Endothelial cell of umbilical vein (primary cell): ENCODE data around the gene PXN. TPM values are rescaled to one million over a fixed set of nuclear protein-coding genes. Genes with fewer than 3 reads are reported as not detected.

Experiments used
- BruUV-seq: library from RNA; stranded (reverse); fragments of 400-500 nt; replicated peaks from 2 replicates; lab custom pipeline; 2021; lab: Mats Ljungman, UMichigan
- CTCF ChIA-PET: fragments of 300-600, 350-600 bp; sonication (Branson Sonifier 250); formaldehyde crosslinking; loops from one replicate; lab custom pipeline; 2021; ENCODE audit warnings: antibody characterized with exemption, inconsistent platforms; lab: Charles Lee
- POLR2A ChIA-PET: fragments of 300-600, 350-600 bp; sonication (Branson Sonifier 250); formaldehyde crosslinking; loops from one replicate; lab custom pipeline; 2021; ENCODE audit warnings: antibody characterized with exemption, inconsistent platforms; lab: Charles Lee
- DNase-seq: peaks from one replicate; pipeline ENCODE4 v3.0.0-alpha.2; 2011; ENCODE audit warnings: low read depth, low spot score
- FAIRE-seq: peaks from 2 replicates; lab custom pipeline; 2011; peaks lifted over from hg19 to GRCh38; lab: Jason Lieb, UNC
- H2AFZ ChIP-seq: 2 replicates; pipeline ENCODE4 v1.6.0; 2012; ENCODE audit warnings: low read depth, low read length, control low read depth, inconsistent platforms
- H3K27ac ChIP-seq: 2 replicates; pipeline ENCODE4 v1.5.1; 2011; ENCODE audit warnings: low read depth, mild to moderate bottlenecking, control low read depth, low read length, moderate library complexity; ENCODE audit not compliant: insufficient read depth
- H3K27me3 ChIP-seq, 2 experiments: 2 replicates each; pipeline versions ENCODE4 v1.6.0 to v1.6.1; 2011; ENCODE audit warnings: low read length in 2 of 2, mixed read lengths in 1 of 2; ENCODE audit not compliant: control insufficient read depth in 2 of 2, insufficient read depth in 2 of 2
- H3K36me3 ChIP-seq, 2 experiments: 2 replicates in 1 of 2; 3 replicates in 1 of 2; pipeline ENCODE4 v1.5.1; 2011; ENCODE audit warnings: low read length in 2 of 2, mild to moderate bottlenecking in 1 of 2, moderate library complexity in 1 of 2; ENCODE audit not compliant: control insufficient read depth in 2 of 2, insufficient read depth in 2 of 2; ENCODE audit errors: extremely low read depth in 1 of 2
- H3K4me1 ChIP-seq: 3 replicates; pipeline ENCODE4 v1.5.1; 2011; ENCODE audit warnings: mild to moderate bottlenecking, low read length; ENCODE audit not compliant: control insufficient read depth, insufficient read depth; ENCODE audit errors: extremely low read depth
- H3K4me2 ChIP-seq: 2 replicates; pipeline ENCODE4 v1.6.1; 2011; ENCODE audit warnings: low read length, control low read depth, mixed read lengths; ENCODE audit not compliant: insufficient read depth
- H3K4me3 ChIP-seq, 3 experiments: fragments of 200-600 bp in 1 of 3; sonication (generic), shearing (Covaris generic) in 1 of 3; replicated peaks in 1 of 3; 2 replicates each; pipeline ENCODE4 v1.5.1; 2011 to 2016; ENCODE audit warnings: control low read depth in 3 of 3, low read length in 3 of 3, mild to moderate bottlenecking in 2 of 3, inconsistent platforms in 1 of 3, low read depth in 1 of 3, moderate library complexity in 1 of 3; ENCODE audit not compliant: insufficient read depth in 1 of 3
- H3K79me2 ChIP-seq: 2 replicates; pipeline ENCODE4 v1.6.0; 2012; ENCODE audit warnings: low read length, inconsistent platforms; ENCODE audit not compliant: control insufficient read depth, insufficient read depth
- H3K9ac ChIP-seq: replicated peaks from 2 replicates; pipeline ENCODE3; 2011; ENCODE audit warnings: low read length, control low read depth; ENCODE audit not compliant: insufficient read depth; ENCODE audit errors: extremely low read depth
- H3K9me1 ChIP-seq: replicated peaks from 3 replicates; pipeline ENCODE4 v1.6.0; 2011; ENCODE audit warnings: mild to moderate bottlenecking, low read length; ENCODE audit not compliant: control insufficient read depth, insufficient read depth; ENCODE audit errors: extremely low read depth
- H3K9me3 ChIP-seq: replicated peaks from 2 replicates; pipeline ENCODE4 v1.5.1; 2012; ENCODE audit warnings: low read length, inconsistent platforms; ENCODE audit not compliant: control insufficient read depth, insufficient read depth
- H4K20me1 ChIP-seq: replicated peaks from 2 replicates; pipeline ENCODE3; 2011; ENCODE audit warnings: mild to moderate bottlenecking, low read length; ENCODE audit not compliant: control insufficient read depth, insufficient read depth; ENCODE audit errors: extremely low read depth
- CTCF ChIP-seq, 2 donors: IDR thresholded peaks; 1 replicate in 1 of 2; 2 replicates in 1 of 2; pipeline ENCODE4 v1.5.1; 2011; ENCODE audit warnings: low read length in 2 of 2, mild to moderate bottlenecking in 2 of 2, moderate library complexity in 2 of 2, control low read depth in 1 of 2, inconsistent platforms in 1 of 2, low read depth in 1 of 2; ENCODE audit not compliant: insufficient read depth in 1 of 2; ENCODE audit errors: extremely low read depth in 1 of 2
- EZH2 ChIP-seq: IDR thresholded peaks from 2 replicates; pipeline ENCODE4 v1.6.1; 2012; ENCODE audit warnings: borderline replicate concordance, low read depth, mild to moderate bottlenecking, moderate library complexity, low read length, inconsistent platforms; ENCODE audit not compliant: severe bottlenecking
- FOS ChIP-seq: IDR thresholded peaks from 2 replicates; pipeline ENCODE4 v1.6.1; 2011; ENCODE audit warnings: mild to moderate bottlenecking, low read length, moderate library complexity, borderline replicate concordance; ENCODE audit not compliant: insufficient read depth
- GATA2 ChIP-seq: IDR thresholded peaks from 2 replicates; pipeline ENCODE4 v1.7.0; 2011; ENCODE audit warnings: low read depth, mild to moderate bottlenecking, moderate library complexity, mixed read lengths, low read length; ENCODE audit not compliant: insufficient read length, insufficient read depth
- JUN ChIP-seq: IDR thresholded peaks from 2 replicates; pipeline ENCODE4 v1.6.1; 2011; ENCODE audit warnings: borderline replicate concordance, low read depth; ENCODE audit not compliant: insufficient read length, insufficient read depth
- MAX ChIP-seq: IDR thresholded peaks from 2 replicates; pipeline ENCODE4 v1.6.1; 2011; ENCODE audit not compliant: insufficient read depth, insufficient read length
- MYC ChIP-seq: IDR thresholded peaks from one replicate; pipeline ENCODE4 v1.6.1; 2011; ENCODE audit warnings: mild to moderate bottlenecking, low read depth, low read length
- POLR2A ChIP-seq: IDR thresholded peaks from 2 replicates; pipeline ENCODE4 v1.6.1; 2012; ENCODE audit warnings: low read depth, mild to moderate bottlenecking, control low read depth, low read length
- POLR2AphosphoS5 ChIP-seq: IDR thresholded peaks from 2 replicates; pipeline ENCODE4 v1.6.1; 2012; ENCODE audit warnings: low read depth, mild to moderate bottlenecking, control low read depth, low read length, moderate library complexity; ENCODE audit not compliant: insufficient read depth
- dilution Hi-C: fragments of 300-500 bp; cut with MboI; formaldehyde crosslinking; loops from one replicate; pipeline ENCODE4 v1.15.0; 2019; ENCODE audit warnings: low sequenced_read_pairs; ENCODE audit not compliant: extremely low pct_ligation_motif_present
- intact Hi-C: fragments of 100-400 bp; cut with micrococcal nuclease; formaldehyde crosslinking; loops from one replicate; pipeline ENCODE4 v1.10.0; 2022
- polyA plus RNA-seq, 4 experiments: library from polyadenylated mRNA; depleted of rRNA in 3 of 4; stranded (reverse) in 3 of 4; unstranded in 1 of 4; fragments of >200 nt; gene quantifications; 2 replicates each; pipeline versions ENCODE4 v1.2.1 to v1.2.3, GENCODE V29; 2011 to 2012; ENCODE audit warnings: missing spikeins in 1 of 4
- total RNA-seq: library from RNA; stranded (reverse); gene quantifications from 2 replicates; pipeline ENCODE4 v1.2.3, GENCODE V29; 2021

The PXN gene
- total and polyA plus RNA-seq, 2 donors (not counting 3 experiments of a cell fraction or from before 2014, with no cell fraction given) = 132 to 258 TPM

- CTCF ChIA-PET = no interaction called here
- POLR2A ChIA-PET = no interaction called here
- Histone ChIP-seq H2AFZ (no peak overlapping the region), H3K9me3 (no peaks in the 10 kb centered on the region), H3K4me2 (no peak overlapping the region), H3K4me3 (no peak overlapping the region), H3K36me3 (peaks cover 29 to 37% of the 10 kb centered on the region in 2 experiments), H3K27ac (no peak overlapping the region), H4K20me1 (no peaks in the 10 kb centered on the region), H3K79me2 (peaks cover 2% of the 10 kb centered on the region), H3K4me1 (no peaks in the 10 kb centered on the region), H3K27me3 (no peaks in the 10 kb centered on the region), H3K9ac (no peak overlapping the region), H3K9me1 (no peaks in the 10 kb centered on the region)
- DNase-seq = no peak
- intact Hi-C loops = no loop called here
- BruUV-seq = no TSS peak
- TF ChIP-seq POLR2AphosphoS5 (no peak), MAX (no peak), EZH2 (no peak), FOS (no peak), JUN (no peak), GATA2 (no peak), CTCF (IDR thresholded peaks at IDR 0.05; ENCODE audit: extremely low read depth in 1 of 2, insufficient read depth in 1 of 2, low read depth in 1 of 2, low read length in 2 of 2) (no peak), POLR2A (no peak), MYC (no peak)
- FAIRE-seq = no peak
- dilution Hi-C loops = no loop called here
Observed at GRCh38 chr12:120175537-120175936, 90.0 kb downstream of the PXN start.
